H1 (cell line): ENCODE results near the gene PLCB3. TPM values are rescaled to one million over a fixed set of nuclear protein-coding genes. Genes with fewer than 3 reads are reported as not detected.

ENCODE experiments used
- ATF2 ChIP-seq: IDR thresholded peaks from 2 replicates; pipeline ENCODE4 v1.6.1; 2012; ENCODE audit warnings: low read length, inconsistent platforms
- BACH1 ChIP-seq: IDR thresholded peaks from 2 replicates; pipeline ENCODE4 v1.6.1; 2012; ENCODE audit warnings: low read length, improper control_type of control experiment
- BRCA1 ChIP-seq: IDR thresholded peaks from 2 replicates; pipeline ENCODE4 v1.6.1; 2012; ENCODE audit warnings: low read depth, low read length, improper control_type of control experiment
- CHD2 ChIP-seq: IDR thresholded peaks from 2 replicates; pipeline ENCODE4 v1.6.1; 2012; ENCODE audit warnings: low read length, improper control_type of control experiment
- EGR1 ChIP-seq: IDR thresholded peaks from 2 replicates; pipeline ENCODE4 v1.6.1; 2011; ENCODE audit warnings: low read depth, low read length, borderline replicate concordance
- GABPA ChIP-seq: IDR thresholded peaks from 2 replicates; pipeline ENCODE4 v1.6.1; 2011; ENCODE audit warnings: mild to moderate bottlenecking, low read length, moderate library complexity, borderline replicate concordance; ENCODE audit not compliant: insufficient read depth
- GTF2F1 ChIP-seq: IDR thresholded peaks from 2 replicates; pipeline ENCODE4 v1.6.1; 2012; ENCODE audit warnings: low read depth, low read length, improper control_type of control experiment, borderline replicate concordance
- HDAC2 ChIP-seq, 2 experiments: fragments of 300-600 bp in 1 of 2; sonication (generic) in 1 of 2; IDR thresholded peaks; 2 replicates each; pipeline ENCODE4 v1.6.1; 2011 to 2012; ENCODE audit warnings: low read depth in 2 of 2, low read length in 2 of 2, mild to moderate bottlenecking in 2 of 2, moderate library complexity in 2 of 2, borderline replicate concordance in 1 of 2, inconsistent platforms in 1 of 2
- KDM4A ChIP-seq: IDR thresholded peaks from one replicate; pipeline ENCODE4 v1.7.1; 2012; ENCODE audit warnings: low read depth, mild to moderate bottlenecking, moderate library complexity, low read length, inconsistent platforms; ENCODE audit not compliant: severe bottlenecking
- MAX ChIP-seq: IDR thresholded peaks from 2 replicates; pipeline ENCODE4 v1.6.1; 2012; ENCODE audit warnings: inconsistent platforms
- PHF8 ChIP-seq: fragments of 200-600 bp; sonication (generic); conservative IDR thresholded peaks from 2 replicates; pipeline ENCODE4 v1.7.1; 2012; ENCODE audit warnings: low read depth, mild to moderate bottlenecking, inconsistent platforms, low read length, moderate library complexity
- POLR2A ChIP-seq, 2 experiments: IDR thresholded peaks; 1 replicate in 1 of 2; 2 replicates in 1 of 2; pipeline ENCODE4 v1.6.1; 2011; ENCODE audit warnings: low read depth in 2 of 2, low read length in 2 of 2, mild to moderate bottlenecking in 2 of 2; ENCODE audit errors: control extremely low read depth in 1 of 2
- RAD21 ChIP-seq, 2 experiments: IDR thresholded peaks in 1 of 2; conservative IDR thresholded peaks in 1 of 2; 2 replicates each; pipeline ENCODE4 v1.6.1; 2011; ENCODE audit warnings: low read depth in 2 of 2, low read length in 2 of 2, improper control_type of control experiment in 1 of 2, inconsistent platforms in 1 of 2, mild to moderate bottlenecking in 1 of 2, moderate library complexity in 1 of 2
- RBBP5 ChIP-seq: IDR thresholded peaks from 2 replicates; pipeline ENCODE4 v1.7.1; 2012; ENCODE audit warnings: low read depth, mild to moderate bottlenecking, inconsistent platforms, low read length, moderate library complexity, borderline replicate concordance
- RNF2 ChIP-seq: fragments of 200-900, 300-1000 bp; sonication (generic); IDR thresholded peaks from 2 replicates; pipeline ENCODE4 v1.7.1; 2016; ENCODE audit warnings: borderline replicate concordance, low read depth, mild to moderate bottlenecking, antibody characterized with exemption, low read length; ENCODE audit not compliant: poor library complexity, severe bottlenecking; ENCODE audit errors: missing control alignments
- SIN3A ChIP-seq, 2 experiments: IDR thresholded peaks in 1 of 2; conservative IDR thresholded peaks in 1 of 2; 2 replicates each; pipeline ENCODE4 v1.6.1; 2011 to 2012; ENCODE audit warnings: low read length in 2 of 2, improper control_type of control experiment in 1 of 2, low read depth in 1 of 2, mild to moderate bottlenecking in 1 of 2
- TAF1 ChIP-seq: IDR thresholded peaks from 2 replicates; pipeline ENCODE4 v1.6.1; 2011; ENCODE audit warnings: mild to moderate bottlenecking, low read depth, low read length
- TBP ChIP-seq: IDR thresholded peaks from 2 replicates; pipeline ENCODE4 v1.6.1; 2011; ENCODE audit warnings: low read depth, low read length, improper control_type of control experiment
- polyA plus RNA-seq, 7 experiments: library from polyadenylated mRNA; depleted of rRNA in 3 of 7; stranded (reverse) in 5 of 7; unstranded in 2 of 7; fragments of >200 nt in 5 of 7; fragments of 200-250 nt in 2 of 7; gene quantifications; 1 replicate in 5 of 7; 2 replicates in 1 of 7; 4 replicates in 1 of 7; pipeline versions ENCODE4 v1.2.1 to v1.2.3, GENCODE V29; 2011 to 2013; ENCODE audit warnings: missing spikeins in 2 of 7, mixed read lengths in 2 of 7
- total RNA-seq: library from RNA; stranded (reverse); fragmentation: NEBNext Ultra II Directional; extraction: Animal tissue kit (Norgen Biotek cat#: 25700); gene quantifications from 2 replicates; pipeline ENCODE4 v1.2.1, GENCODE V29; 2021
- TF ChIP-seq, protein P1 (sequence below): IDR thresholded peaks from 2 replicates; pipeline ENCODE4 v1.6.1; 2012; ENCODE audit warnings: inconsistent platforms

Gene PLCB3
- total and polyA plus RNA-seq, 2 of the 8 experiments (the other 6 are each of a cell fraction or from before 2014, with no cell fraction given): 47.2 to 104 TPM

DNA sequence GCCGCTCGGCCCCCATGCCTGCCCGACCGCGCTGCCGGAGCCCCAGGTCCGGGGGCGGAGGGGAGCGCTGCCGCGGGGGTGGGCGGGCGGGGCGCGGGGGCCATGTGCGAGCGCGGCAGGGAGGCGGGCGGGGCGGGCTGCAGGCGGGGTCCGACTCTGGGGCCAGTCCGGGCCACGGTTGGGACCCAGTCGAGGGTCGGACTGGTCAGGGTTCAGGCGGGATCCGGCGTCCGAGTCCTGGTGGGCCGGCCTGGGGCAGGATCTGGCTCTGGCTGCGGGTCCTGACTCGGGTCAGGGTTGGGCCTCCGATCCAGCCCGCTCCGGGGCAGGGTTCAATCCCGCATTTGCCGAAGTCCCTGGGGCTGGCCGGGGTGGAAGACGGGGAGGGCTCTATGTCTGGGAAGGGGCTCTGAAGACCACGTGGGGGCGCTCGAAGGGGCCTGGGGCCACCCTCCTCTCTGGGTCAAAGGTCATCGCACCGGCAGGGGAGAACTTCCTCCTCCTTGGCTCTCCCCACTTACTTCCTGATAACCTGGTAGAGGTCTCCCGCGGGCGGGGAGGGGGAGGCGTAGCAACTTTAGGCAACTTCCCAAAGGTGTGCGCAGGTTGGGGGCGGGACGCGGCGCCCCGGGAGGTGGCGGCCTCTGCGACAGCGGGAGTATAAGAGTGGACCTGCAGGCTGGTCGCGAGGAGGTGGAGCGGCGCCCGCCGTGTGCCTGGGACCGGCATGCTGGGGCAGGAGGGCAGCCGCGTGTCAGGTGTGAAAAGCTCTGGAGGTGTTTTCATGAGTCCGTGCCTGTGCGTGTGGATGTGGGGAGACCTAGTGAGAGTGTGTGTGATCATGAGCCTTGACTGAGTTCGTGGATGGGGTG lies 54.6 kb downstream of the PLCB3 start (continued):
- TF ChIP-seq BACH1 (0 out of 2 replicates have a peak, but pooled peaks have one; percentile 11), TAF1 (no peak), GABPA (no peak), TBP (no peak), RBBP5 (no peak), POLR2A (IDR thresholded peaks at IDR 0.05; ENCODE audit: control extremely low read depth in 1 of 2, low read depth in 2 of 2, low read length in 2 of 2) (0 out of 3 replicates have a peak, but pooled peaks of 1 of the 2 experiments have one; percentile 37), ATF2 (no peak), BRCA1 (no peak), SIN3A (conservative IDR thresholded peaks at IDR 0.05 in 1 of 2, IDR thresholded peaks at IDR 0.05 in 1 of 2; ENCODE audit: low read depth in 1 of 2, low read length in 2 of 2) (peak in 1 of 2 experiments; percentile 87; a peak in 2 of 4 replicates), PHF8 (peak; percentile 43), GTF2F1 (no peak), EGR1 (peak; percentile 36; the same call in 1 of the 2 replicates), HDAC2 (IDR thresholded peaks at IDR 0.05; ENCODE audit: borderline replicate concordance in 1 of 2, low read depth in 2 of 2, low read length in 2 of 2) (no peak), CHD2 (no peak), MAX (peak; percentile 55; the same call in 1 of the 2 replicates), RAD21 (IDR thresholded peaks at IDR 0.05 in 1 of 2, conservative IDR thresholded peaks at IDR 0.05 in 1 of 2; ENCODE audit: low read depth in 2 of 2, low read length in 2 of 2) (no peak; a peak in 1 of 4 replicates), RNF2 (no peak), KDM4A (peak; percentile 37)
- TF ChIP-seq, protein P1, sequence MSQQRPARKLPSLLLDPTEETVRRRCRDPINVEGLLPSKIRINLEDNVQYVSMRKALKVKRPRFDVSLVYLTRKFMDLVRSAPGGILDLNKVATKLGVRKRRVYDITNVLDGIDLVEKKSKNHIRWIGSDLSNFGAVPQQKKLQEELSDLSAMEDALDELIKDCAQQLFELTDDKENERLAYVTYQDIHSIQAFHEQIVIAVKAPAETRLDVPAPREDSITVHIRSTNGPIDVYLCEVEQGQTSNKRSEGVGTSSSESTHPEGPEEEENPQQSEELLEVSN: no peak
